GM19468 (cell line): ENCODE measurements around the gene ZC3HAV1.
"Not testable (repeated sequence)": the region's sequence is repeated elsewhere in the genome, so short reads cannot be mapped to it uniquely, and the experiment has no call there.

ENCODE experiments used
- ATAC-seq: cut with Tn5 transposase; IDR thresholded peaks from one replicate; pipeline ENCODE4 v1.9.1; 2021; ENCODE audit warnings: mild to moderate bottlenecking, moderate library complexity, moderate number of reproducible peaks; ENCODE audit not compliant: unreplicated experiment; ENCODE audit errors: extremely low read depth

The ZC3HAV1 gene

DNA sequence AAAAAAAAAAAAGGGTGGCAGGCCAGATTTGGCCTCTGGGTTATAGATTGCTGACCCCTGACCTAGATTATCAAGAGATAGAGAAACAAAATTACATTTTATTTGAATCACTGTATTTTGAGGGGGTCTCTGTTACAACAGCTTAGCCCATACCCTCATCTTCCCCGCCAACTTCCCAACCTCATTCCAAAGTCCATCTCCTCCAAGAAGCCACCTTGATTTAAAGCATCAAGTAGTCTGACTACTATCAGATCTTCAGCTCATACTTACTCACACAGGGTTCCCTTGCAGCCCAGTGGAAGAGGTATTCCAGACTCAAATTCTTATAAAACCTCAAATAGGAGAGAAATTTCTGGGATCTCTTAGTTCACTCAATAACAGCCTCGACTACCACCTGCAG, 20.4 kb downstream of the ZC3HAV1 start:
- no peak for ATAC-seq

DNA sequence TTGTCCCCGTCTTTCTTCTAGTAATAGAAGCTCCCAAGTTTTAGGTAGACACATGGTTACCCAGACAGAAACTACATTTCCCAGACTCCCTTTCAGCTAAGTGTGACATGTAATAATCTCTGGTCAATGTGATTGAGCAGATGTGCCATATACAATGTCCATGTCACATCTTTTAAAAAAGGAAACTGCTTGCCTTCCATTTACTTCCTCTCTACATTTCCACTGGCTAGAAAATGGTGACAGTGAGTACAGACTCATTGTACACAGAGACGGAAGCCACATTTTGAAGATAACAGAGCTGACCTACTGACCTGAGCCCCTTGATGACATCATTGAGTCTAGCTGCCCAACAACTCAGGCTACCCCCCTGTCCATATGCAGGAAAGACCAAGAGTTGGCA, 21.3 kb downstream of the ZC3HAV1 start:
- no peak for ATAC-seq

- ATAC-seq, result no peak
Measured at GRCh38 chr7:139087212-139087611, 22.3 kb downstream of the ZC3HAV1 start.

DNA sequence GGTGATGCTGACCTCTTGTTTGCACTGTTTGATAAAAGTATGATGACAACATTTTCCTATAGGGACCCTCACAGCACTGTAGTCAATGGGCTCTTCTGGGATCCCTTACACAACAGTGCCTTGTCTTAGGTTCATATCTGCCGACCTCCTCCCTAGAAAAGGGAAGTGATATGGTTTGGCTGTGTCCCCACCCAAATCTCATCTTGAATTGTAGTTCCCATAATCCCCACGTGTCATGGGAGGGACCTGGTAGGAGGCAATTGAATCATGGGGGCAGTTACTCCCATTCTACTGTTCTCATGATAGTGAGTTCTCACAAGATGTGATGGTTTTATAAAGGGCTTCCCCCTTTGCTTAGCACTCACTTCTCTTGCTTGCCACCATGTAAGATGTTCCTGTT, 23.1 kb downstream of the ZC3HAV1 start:
- ATAC-seq, result no peak

DNA sequence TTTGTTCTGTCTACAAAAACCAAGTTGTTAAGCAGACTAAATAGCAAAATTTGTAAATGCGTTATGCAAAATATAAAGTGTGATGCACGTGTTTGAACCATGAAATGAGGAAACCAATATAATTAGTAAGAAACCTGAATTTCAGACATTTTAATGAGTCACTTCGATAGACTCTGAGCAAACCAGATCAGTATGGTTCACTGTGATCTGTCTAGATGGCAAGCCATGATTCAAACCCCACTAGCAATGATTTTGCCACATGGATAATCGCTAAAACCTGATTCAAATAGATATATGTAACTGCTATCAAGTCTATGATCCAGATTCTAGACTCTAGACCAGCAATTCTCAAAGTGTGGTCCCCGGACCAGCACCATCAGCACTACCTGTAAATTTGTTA, 24.8 kb downstream of the ZC3HAV1 start:
- no peak for ATAC-seq

DNA sequence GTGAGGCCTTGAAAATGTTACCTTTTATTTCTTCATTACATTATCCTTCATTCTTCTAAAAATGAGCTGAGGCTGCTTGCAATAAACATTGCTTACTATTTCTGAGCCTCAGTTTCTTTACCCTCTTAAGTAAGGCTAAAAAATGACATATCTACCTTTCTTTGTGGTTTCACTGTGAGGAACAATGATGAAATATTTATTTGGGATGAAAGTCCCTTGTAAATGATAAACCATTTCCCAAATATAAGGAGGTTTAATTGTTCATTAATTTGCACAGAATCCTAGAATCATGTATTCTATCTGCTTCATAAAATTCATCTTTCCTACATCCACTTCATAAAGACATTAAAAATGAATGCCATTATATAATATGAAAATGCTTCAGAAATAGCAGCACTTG, 27.9 kb downstream of the ZC3HAV1 start:
- ATAC-seq, result no peak

- no peak for ATAC-seq
Measured at GRCh38 chr7:139080905-139081304, 28.6 kb downstream of the ZC3HAV1 start.

GRCh38 chr7:139079861-139080260, 29.7 kb downstream of the ZC3HAV1 start:
- no peak for ATAC-seq

- ATAC-seq, result no peak
Measured at GRCh38 chr7:139078911-139079310, 30.6 kb downstream of the ZC3HAV1 start.

DNA sequence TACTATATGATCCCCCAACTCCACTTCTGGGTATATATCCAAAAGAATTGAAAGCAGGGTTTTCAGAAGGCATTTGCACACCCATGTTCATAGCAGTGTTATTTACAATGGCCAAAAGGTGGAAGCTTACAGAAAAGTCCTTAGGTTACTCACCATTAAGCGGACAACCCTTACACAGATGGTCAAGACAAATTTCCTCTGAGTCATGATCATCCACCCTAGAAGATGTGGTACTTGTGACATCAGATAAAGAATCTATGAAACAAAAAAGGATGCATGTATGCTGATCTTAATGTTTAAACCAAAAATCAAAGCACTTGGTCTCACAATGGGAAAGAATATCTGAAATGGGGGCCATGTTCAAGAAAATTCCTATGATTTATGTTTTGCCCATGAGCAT, 31.1 kb downstream of the ZC3HAV1 start:
- ATAC-seq, result no peak

DNA sequence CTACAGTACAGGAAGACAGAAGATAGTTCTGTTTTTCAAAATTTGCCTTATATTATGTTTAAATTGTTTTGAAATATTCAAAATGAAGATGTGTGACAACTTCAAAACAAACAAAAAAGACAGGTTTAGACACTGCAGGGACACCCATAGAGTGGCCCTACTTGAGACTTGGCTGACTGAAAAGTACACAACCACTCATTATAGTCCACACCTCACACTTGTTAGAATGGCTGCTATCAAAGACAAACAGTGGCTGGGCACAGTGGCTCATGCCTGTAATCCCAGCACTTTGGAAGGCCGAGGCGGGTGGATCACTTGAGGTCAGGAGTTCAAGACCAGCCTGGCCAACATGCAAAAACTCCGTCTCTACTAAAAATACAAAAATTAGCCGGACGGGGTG, 31.8 kb downstream of the ZC3HAV1 start:
- not testable (repeated sequence) for ATAC-seq

- ATAC-seq, result no peak
Measured at GRCh38 chr7:139075871-139076686, 33.4 kb downstream of the ZC3HAV1 start.

DNA sequence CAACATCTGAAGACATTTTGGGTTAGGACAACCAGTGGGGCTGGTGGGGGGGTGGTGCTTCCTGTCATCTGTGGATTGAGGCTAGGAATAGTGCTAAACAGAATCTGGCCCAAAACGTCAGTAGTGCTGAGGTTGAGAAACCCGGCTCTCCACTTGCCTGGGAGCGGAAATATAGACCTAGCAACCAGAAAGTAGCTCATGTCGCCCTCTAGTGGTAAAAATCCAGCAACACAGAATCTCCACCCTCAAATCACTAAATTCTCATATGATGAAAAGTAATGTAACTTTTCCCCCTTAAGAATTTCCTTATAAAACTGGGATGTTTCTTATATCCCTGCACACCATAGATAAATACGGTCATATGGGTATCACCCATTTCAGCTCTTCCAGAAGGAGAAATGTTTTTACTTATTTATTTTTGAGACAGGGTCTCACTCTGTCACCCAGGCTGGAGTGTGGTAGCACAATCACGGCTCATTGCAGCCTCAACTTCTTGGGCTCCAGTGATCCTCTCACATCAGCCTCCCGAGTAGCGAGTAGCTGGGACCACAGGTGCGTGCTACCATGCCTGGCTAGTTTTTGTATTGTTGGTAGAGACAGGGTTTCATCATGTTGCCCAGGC, 34.4 kb downstream of the ZC3HAV1 start:
- no peak for ATAC-seq

GRCh38 chr7:139072796-139073195, 36.7 kb downstream of the ZC3HAV1 start:
- no peak for ATAC-seq

DNA sequence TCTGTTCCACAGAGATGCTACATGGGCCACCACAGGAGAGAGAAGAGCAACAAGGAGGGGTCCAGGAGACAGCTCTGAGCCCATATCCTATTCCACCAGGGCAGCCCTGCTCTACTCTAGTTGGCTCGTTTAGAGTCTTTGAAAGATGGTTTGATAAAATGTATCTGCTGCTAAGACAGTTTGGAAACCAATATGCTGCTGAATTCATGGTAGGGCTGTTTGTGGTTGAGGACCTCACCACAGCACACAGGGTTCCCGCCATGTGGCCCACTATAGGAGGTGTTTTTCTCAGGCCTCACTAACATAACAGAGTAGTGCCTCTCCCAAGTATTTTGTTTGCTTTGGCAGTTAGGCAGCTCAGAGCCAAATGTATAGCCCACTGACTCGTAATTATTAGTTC, 37.8 kb downstream of the ZC3HAV1 start:
- ATAC-seq, result no peak

DNA sequence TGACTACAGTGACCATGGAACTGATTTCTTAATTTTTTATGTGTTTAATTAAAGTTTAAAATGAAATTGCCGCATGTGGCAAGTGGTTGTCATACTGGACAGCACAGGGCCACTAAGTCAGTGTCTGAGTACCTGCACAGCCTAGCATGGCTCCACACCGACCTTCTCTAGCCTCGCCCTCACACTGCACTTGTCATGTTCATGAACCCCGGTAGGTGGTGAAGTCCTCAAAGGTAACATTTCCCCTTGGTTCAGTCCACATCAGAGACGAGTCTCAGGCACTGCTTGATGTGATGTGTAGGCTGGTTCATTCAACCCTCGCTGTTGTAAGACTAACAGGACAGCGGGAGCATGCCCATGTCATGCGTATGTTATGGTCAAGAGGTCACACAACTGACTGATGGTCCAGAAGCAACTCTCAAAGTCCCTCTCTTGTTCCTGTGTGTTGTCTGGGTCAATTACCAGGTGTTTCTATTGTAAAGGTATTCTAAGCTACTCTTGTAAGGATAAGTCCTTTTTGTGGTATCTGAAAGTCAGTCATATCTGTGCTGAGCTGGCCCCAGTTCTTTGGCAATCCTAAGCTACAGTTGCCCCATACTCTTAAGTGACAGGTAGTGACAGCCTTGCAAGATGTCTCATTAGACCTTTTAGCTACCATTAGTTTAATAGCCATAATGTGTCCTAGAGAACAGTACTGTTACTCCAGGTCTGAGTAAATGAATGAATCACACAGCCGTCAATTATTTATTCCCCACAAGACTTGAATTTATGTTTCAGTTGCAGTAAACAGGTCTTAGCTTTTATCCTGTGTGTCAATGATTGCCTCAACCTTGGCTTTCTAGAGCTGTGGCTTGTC, 40.7 kb downstream of the ZC3HAV1 start:
- no peak for ATAC-seq

GRCh38 chr7:139066315-139066714, 43.2 kb downstream of the ZC3HAV1 start:
- ATAC-seq, result no peak

DNA sequence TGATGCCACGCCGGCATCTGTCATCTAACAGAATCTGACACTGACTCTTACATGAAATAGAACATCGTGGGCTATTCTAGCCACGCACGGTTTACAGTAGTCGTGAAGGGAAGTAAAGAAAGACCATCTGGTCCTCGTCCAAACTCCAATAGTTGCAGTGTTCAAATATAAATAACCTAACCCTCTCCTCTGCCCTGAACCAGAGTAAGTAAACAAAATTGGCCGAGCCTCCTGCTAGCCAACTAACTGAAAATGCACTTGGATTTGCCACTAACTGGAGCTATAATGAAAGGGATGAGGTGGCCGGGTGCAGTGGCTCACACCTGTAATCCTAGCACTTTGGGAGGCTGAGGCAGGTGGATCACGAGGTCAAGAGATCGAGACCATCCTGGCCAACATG, 44.2 kb downstream of the ZC3HAV1 start:
- no peak for ATAC-seq

DNA sequence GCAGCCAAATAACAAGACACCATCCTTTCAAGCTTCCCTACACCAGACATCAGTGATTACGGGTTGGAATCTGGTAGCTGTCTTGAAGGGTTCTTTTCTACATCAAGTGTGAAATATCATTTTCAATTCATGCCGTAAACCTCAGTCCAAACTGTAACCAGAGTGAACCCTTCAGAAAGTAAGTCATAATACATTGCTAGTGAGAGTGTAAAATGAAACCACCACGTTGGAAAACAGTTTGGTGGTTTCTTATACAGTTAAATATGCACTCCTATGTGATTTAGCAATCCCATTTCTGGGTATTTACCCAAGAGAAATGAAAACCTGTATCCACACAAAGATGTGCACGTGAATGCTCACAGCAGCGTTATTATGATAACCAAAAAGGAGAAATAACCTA, 48.1 kb downstream of the ZC3HAV1 start:
- no peak for ATAC-seq

- ATAC-seq, result no peak
Measured at GRCh38 chr7:139060695-139061237, 48.8 kb downstream of the ZC3HAV1 start.

DNA sequence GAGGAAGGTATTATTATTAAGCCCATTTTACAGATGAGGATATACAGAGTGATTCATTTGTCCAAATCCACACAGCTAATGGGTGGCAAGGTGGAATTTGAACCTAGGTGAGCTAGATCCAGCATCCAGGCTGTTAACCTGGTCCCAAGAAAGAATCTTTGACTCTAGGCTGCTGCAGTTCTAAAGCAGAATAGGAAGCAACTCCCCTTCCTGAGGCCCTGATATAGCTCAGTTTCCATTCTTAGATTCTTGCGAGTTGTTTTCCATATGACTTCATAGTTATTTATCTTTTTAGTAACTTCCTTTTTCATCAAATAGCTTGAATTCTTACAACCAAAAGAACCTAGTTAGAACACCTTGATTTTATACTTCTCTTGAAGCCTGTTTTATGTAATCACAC, 49.6 kb downstream of the ZC3HAV1 start:
- ATAC-seq, result no peak
